Thymus (tissue), 11 donors: ENCODE data around the gene COL23A1. TPM values are rescaled to one million over a fixed set of nuclear protein-coding genes. Genes with fewer than 3 reads are reported as not detected.
"Not testable (repeated sequence)": the region's sequence is repeated elsewhere in the genome, so short reads cannot be mapped to it uniquely, and the experiment has no call there.

ENCODE experiments used
- DNase-seq, 9 donors: peaks; one replicate each; pipeline ENCODE4 v3.0.0-alpha.2; 2013; ENCODE audit warnings: low spot score in 9 of 9, low read depth in 6 of 9, missing footprints in 1 of 9
- H3K27ac ChIP-seq, 2 donors: one replicate each; pipeline ENCODE4 v1.5.1; 2013; ENCODE audit warnings: control low read depth in 1 of 2, low read depth in 1 of 2, low read length in 1 of 2, mild to moderate bottlenecking in 1 of 2, moderate library complexity in 1 of 2
- H3K27me3 ChIP-seq, 2 donors: one replicate each; pipeline ENCODE4 v1.5.1; 2013; ENCODE audit warnings: low read length in 1 of 2; ENCODE audit not compliant: control insufficient read depth in 2 of 2, insufficient read depth in 1 of 2
- H3K36me3 ChIP-seq, 2 donors: one replicate each; pipeline ENCODE4 v1.5.1; 2013; ENCODE audit warnings: low read length in 1 of 2, mild to moderate bottlenecking in 1 of 2, moderate library complexity in 1 of 2; ENCODE audit not compliant: control insufficient read depth in 2 of 2, insufficient read depth in 2 of 2
- H3K4me1 ChIP-seq, 2 donors: one replicate each; pipeline ENCODE4 v1.5.1; 2013; ENCODE audit warnings: low read length in 2 of 2; ENCODE audit not compliant: control insufficient read depth in 2 of 2, insufficient read depth in 2 of 2
- H3K4me3 ChIP-seq, 2 donors: one replicate each; pipeline ENCODE4 v1.5.1; 2013; ENCODE audit warnings: low read length in 2 of 2, control low read depth in 1 of 2, mild to moderate bottlenecking in 1 of 2
- H3K9me3 ChIP-seq, 2 donors: one replicate each; pipeline ENCODE4 v1.5.1; 2013; ENCODE audit warnings: low read length in 1 of 2, mild to moderate bottlenecking in 1 of 2; ENCODE audit not compliant: control insufficient read depth in 2 of 2, insufficient read depth in 1 of 2
- WGBS: extraction: QIAGEN DNeasy Blood & Tissue Kit; methylation state at CpG from one replicate; pipeline ENCODE4 v1.1.7; 2013; 5-methylcytosine and 5-hydroxymethylcytosine counted together
- polyA plus RNA-seq: library from polyadenylated mRNA; stranded (reverse); fragments of 200-250 nt; gene quantifications from one replicate; pipeline ENCODE4 v1.2.3, GENCODE V29; 2013
- total RNA-seq: library from RNA; stranded (reverse); fragments of 120-200 nt; gene quantifications from one replicate; pipeline ENCODE4 v1.2.4, GENCODE V29; 2013
- donor health status: healthy.

COL23A1 gene
- total and polyA plus RNA-seq, 2 donors, result 1.5 to 2.6 TPM

DNA sequence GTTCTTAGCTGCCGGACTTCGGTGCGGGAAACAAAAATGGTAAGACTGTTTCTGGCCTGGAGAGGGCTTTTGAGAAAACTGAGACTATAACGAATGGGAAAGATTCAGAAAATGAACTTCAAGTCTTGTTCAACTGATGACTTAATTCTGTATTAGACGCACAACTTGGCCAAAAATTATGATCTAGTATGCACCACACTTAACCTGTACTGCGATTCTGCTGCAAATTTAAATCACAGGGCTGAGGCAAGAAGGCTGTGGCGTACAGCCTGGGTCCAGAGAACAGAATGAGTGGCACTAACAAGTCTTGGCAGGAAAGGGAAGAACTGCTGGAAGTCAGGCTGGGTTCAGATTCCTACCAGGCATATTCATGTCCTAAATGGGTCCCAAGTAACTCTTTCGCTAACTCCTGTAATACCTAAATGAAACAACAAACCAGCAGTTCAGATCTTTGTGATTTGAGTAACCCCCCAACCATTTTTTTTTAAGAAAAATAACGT lies 781 bp upstream of the COL23A1 start:
- H3K4me3 ChIP-seq, result no peak overlapping the region
- H3K36me3 ChIP-seq, result no peaks in the 10 kb centered on the region
- DNase-seq, result no peak
- peaks cover 6 to 10% of the 10 kb centered on the region in 2 donors for H3K4me1 ChIP-seq
- WGBS, result 48% methylated on average over 9 of the region's 9 CpGs
- H3K27me3 ChIP-seq, result peaks cover 37 to 58% of the 10 kb centered on the region in 2 donors
- H3K27ac ChIP-seq, result no peak overlapping the region
- H3K9me3 ChIP-seq, result peaks cover 0 to 3% of the 10 kb centered on the region in 2 donors

DNA sequence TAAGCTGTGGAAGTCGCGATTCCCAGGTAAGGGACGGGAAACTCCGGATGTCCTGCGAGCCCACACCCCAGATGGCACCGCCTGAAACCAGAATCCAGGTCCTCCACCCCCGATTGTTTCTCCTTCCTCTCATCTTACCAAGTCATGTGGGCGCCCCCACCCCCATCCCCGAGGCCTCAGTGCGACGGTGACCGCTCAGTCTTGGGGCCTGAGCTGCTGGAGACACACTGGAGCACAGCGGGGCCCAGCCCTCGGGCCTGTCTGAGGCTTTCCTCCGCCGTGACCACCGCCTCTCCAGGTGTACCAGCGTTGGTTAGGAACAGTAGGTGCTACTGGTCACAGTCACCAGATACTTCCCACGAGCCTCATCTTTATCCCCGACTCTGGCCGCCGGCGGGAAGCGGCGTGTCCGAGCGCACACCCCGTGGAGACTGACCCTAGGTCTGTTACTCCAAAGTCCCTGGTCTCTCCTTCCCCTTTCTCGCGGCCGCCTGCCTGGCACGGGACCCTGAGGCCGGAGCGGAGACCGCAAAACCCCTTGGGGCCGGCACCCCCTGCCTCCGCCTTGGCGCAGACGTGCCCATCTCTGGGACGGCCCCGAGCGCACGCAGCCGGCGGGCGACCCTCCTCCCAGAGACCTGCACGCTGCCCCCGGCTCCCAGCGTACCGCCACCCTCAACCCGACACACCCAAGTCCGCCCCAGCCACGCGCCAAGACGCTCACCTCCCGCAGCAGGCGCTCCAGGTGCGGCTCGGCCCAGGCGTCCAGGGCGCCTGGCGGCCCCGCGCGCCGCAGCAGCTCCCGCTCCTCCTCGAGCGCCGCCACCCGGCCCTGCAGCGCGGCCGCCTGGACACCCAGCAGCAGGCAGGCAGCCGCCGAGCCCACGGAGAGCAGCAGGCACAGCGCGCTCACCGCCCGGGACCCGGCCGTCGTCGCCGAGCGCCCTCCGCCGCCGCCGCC lies 733 bp downstream of the COL23A1 start:
- Histone ChIP-seq H3K27ac (no peak overlapping the region), H3K4me3 (peak overlapping the region in 1 of 2 donors; percentile 52), H3K4me1 (peaks cover 6 to 10% of the 10 kb centered on the region in 2 donors), H3K9me3 (peaks cover 6% of the 10 kb centered on the region in 2 donors), H3K36me3 (no peaks in the 10 kb centered on the region), H3K27me3 (peaks cover 37 to 66% of the 10 kb centered on the region in 2 donors)
- WGBS, result 8% methylated on average over 91 of the region's 91 CpGs
- DNase-seq, result peak in 2 of 9 donors; percentile 8 to 15

DNA sequence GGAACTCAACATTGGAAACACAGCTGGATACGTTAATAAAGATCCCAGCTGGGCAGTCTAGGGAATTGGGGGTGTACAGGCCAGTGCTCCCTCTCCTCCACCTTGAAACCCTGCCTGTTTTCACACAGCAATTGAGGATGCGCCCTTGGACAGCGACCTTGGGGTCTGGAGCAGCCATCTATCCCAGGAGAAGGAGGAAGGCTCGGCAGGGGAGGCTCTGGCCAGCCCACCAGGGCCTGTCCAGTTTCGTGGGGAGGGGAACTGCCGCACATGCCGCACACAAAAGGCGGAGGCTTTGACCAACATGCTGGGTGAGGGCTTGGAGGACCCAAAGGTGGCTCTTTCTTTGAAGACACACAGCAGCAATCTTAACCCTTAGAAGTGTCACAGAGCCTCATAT lies 1.4 kb downstream of the COL23A1 start:
- 81% methylated on average over 8 of the region's 8 CpGs for WGBS
- H3K36me3 ChIP-seq, result no peaks in the 10 kb centered on the region
- H3K4me3 ChIP-seq, result no peak overlapping the region
- H3K27ac ChIP-seq, result no peak overlapping the region
- peaks cover 6 to 10% of the 10 kb centered on the region in 2 donors for H3K4me1 ChIP-seq
- H3K9me3 ChIP-seq, result peaks cover 5 to 6% of the 10 kb centered on the region in 2 donors
- DNase-seq, result no peak
- peaks cover 37 to 66% of the 10 kb centered on the region in 2 donors for H3K27me3 ChIP-seq

DNA sequence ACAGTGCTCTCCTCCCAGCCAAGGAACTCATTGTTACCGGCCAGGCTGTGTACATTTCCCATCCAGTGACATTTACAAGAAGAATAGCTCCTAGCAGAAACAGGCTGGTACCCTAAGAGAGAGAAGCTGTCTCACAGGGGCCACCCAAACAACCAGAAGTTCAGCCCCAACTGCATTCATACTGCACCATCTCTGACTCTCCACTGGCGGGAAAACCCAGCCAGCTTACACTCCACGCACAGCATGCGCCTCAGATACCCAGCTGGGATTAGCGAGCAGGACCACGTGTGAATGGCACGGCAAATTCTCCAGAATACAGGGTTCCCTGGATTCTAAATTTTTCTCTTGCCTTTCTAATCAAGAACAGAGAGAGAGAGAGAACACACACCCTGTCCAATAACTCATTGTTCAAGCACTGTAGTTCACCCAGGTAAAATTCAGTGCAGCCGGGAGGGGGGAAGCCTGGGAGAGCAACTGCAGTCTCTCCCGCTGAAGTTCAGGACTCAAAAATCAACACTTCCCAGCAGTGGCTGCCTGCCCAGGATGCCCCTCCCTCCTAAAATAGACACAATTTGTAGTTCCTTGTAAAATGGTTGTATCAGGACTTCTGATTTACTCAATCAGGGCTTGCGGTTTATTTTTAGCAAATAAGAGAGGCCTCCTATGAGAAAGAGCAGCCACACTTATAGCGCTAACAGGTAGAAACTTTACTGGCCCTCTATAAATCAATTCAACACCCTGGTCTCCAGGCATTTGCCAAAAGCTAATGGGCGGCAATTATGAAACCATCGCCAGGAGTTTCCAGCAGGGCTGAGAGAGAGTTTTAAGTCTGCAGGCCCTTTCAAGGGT lies 2.2 kb downstream of the COL23A1 start:
- WGBS, result 84% methylated on average over 13 of the region's 13 CpGs
- Histone ChIP-seq H3K27me3 (peaks cover 37 to 66% of the 10 kb centered on the region in 2 donors), H3K4me3 (no peak overlapping the region), H3K4me1 (peaks cover 6 to 10% of the 10 kb centered on the region in 2 donors), H3K27ac (no peak overlapping the region), H3K9me3 (peaks cover 5 to 6% of the 10 kb centered on the region in 2 donors), H3K36me3 (no peaks in the 10 kb centered on the region)
- DNase-seq, result no peak

DNA sequence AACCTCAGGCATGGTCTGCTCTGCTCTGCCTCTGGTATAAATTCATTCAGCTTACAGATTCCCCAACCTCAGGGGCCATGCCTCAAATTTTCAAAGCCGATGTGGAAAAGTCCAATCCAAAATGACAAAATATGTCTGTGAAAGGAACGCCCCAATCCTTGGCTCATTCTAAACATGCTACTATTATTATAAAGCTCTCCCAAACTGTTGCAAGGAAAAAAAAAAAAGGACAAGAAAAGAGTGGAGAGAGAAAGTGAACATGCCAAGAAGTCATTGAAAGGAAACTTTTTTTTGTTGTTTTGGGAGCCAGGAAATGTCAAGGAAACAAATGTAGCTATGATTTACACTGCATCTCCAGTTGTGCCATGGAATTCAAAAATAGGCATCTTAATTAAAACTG lies 3.8 kb downstream of the COL23A1 start:
- H3K4me3 ChIP-seq, result no peak overlapping the region
- peaks cover 37 to 63% of the 10 kb centered on the region in 2 donors for H3K27me3 ChIP-seq
- DNase-seq, result no peak
- no peak overlapping the region for H3K27ac ChIP-seq
- peaks cover 6 to 10% of the 10 kb centered on the region in 2 donors for H3K4me1 ChIP-seq
- peaks cover 5 to 6% of the 10 kb centered on the region in 2 donors for H3K9me3 ChIP-seq
- H3K36me3 ChIP-seq, result no peaks in the 10 kb centered on the region
- 96% methylated on average over 2 of the region's 2 CpGs for WGBS

DNA sequence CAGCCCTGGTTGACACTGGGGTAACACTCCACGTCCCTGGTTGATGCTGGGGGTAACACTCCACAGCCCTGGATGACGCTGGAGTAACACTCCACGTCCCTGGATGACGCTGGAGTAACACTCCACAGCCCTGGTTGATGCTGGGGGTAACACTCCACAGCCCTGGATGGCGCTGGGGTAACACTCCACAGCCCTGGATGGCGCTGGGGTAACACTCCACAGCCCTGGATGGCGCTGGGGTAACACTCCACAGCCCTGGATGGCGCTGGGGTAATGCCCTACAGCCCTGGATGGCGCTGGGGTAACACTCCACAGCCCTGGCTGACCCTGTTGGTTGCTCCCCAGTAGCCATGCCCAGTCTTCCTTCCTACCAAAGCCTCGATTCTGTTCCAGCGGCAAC lies 4.8 kb downstream of the COL23A1 start:
- not testable (repeated sequence) for H3K36me3 ChIP-seq, H3K4me1 ChIP-seq, H3K4me3 ChIP-seq, H3K27ac ChIP-seq, H3K9me3 ChIP-seq
- 87% methylated on average over 11 of the region's 11 CpGs for WGBS
- peaks cover 28 to 56% of the 10 kb centered on the region in 2 donors for H3K27me3 ChIP-seq
- peak in 4 of 9 donors; percentile 13 to 60 (median 50) for DNase-seq

DNA sequence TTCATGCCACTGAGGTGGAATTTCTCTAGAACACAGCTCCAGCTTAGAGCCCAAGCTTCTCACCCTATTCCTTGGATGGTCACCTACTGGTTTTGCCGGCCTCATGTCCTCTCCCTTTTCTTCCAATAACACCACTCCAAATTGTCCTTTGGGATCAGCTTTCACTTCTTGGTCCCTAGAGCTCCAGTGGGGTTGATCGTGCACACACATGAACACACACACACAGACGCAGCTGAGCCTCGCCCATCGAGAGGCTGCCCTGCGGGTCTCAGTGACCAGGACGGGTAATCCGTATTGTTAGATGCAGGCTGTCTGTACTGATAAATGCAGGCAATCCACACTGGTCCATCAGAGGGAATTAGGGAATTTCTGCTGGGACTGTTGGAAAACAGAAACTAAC lies 6.9 kb downstream of the COL23A1 start:
- no peak for DNase-seq
- peaks cover 13 to 54% of the 10 kb centered on the region in 2 donors for H3K27me3 ChIP-seq

DNA sequence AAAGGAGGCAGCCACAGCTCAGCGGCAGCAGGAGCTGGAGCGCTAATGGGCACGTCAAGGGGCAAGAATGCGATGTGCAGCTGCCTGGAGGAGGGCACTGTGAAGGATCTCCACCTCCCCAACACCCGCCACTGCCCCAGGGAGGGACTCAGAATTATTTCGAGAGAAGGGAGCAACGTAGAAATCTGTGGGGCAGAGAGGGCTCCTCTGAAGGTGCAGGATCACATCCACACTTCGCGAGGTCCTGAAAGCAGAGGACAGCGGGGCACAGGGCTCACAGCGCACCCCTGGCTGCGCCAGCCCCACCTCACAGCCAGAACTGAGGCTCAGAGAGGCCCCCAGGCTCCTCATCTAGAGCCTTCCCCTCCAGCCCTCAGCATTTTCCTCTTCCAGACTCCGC lies 7.9 kb downstream of the COL23A1 start:
- DNase-seq, result no peak
- Histone ChIP-seq H3K27ac (no peak overlapping the region), H3K4me3 (no peak overlapping the region)

More for the DNA sequence above, 6.9 kb downstream of the COL23A1 start:
- 89% methylated on average over 8 of the region's 8 CpGs for WGBS
- Histone ChIP-seq H3K4me1 (no peaks in the 10 kb centered on the region), H3K4me3 (no peak overlapping the region), H3K9me3 (peaks cover 3 to 6% of the 10 kb centered on the region in 2 donors), H3K27ac (no peak overlapping the region), H3K36me3 (no peaks in the 10 kb centered on the region)

More for the DNA sequence above, 7.9 kb downstream of the COL23A1 start:
- Histone ChIP-seq H3K27me3 (peaks cover 18 to 54% of the 10 kb centered on the region in 2 donors), H3K36me3 (no peaks in the 10 kb centered on the region), H3K4me1 (no peaks in the 10 kb centered on the region), H3K9me3 (peaks cover 3 to 6% of the 10 kb centered on the region in 2 donors)
- 93% methylated on average over 13 of the region's 13 CpGs for WGBS
